SK-N-SH (cell line): ENCODE data around the gene DENND5B. TPM values are rescaled to one million over a fixed set of nuclear protein-coding genes. Genes with fewer than 3 reads are reported as not detected.

ENCODE experiments used
- CTCF ChIA-PET: fragments of 300-600, 350-600 bp; formaldehyde crosslinking; extraction: SDS; loops from one replicate; lab custom pipeline; 2021; lab: Yijun Ruan, JAX
- POLR2A ChIA-PET: fragments of 350-600 bp; sonication (Branson Sonifier 250); formaldehyde crosslinking; extraction: SDS; loops from one replicate; lab custom pipeline; 2020; ENCODE audit warnings: antibody characterized with exemption, inconsistent platforms; lab: Yijun Ruan, JAX
- DNase-seq: peaks from one replicate; pipeline ENCODE4 v3.0.0; 2012
- H2AFZ ChIP-seq: fragments of 200-600 bp; sonication (generic); 2 replicates; pipeline ENCODE4 v1.8.1; 2016; ENCODE audit warnings: antibody characterized with exemption, mild to moderate bottlenecking, low read depth
- H3F3A ChIP-seq: fragments of 200-600 bp; sonication (generic); replicated peaks from 2 replicates; pipeline ENCODE3; 2016; ENCODE audit warnings: antibody characterized with exemption, mild to moderate bottlenecking; ENCODE audit not compliant: insufficient read depth
- H3K27ac ChIP-seq, 2 experiments: fragments of 200-500 bp in 1 of 2; fragments of 200-600 bp in 1 of 2; sonication (Bioruptor generic) in 1 of 2; sonication (generic), shearing (Covaris generic) in 1 of 2; 2 replicates each; pipeline versions ENCODE4 v1.5.1 to v1.6.1; 2014 to 2016; ENCODE audit warnings: low read depth in 2 of 2, inconsistent platforms in 1 of 2, low read length in 1 of 2, mild to moderate bottlenecking in 1 of 2, mixed read lengths in 1 of 2
- H3K27me3 ChIP-seq: fragments of 200-600 bp; sonication (generic), shearing (Covaris generic); 2 replicates; pipeline ENCODE4 v1.6.1; 2016; ENCODE audit warnings: mixed run types; ENCODE audit not compliant: insufficient read depth
- H3K36me3 ChIP-seq, 2 experiments: fragments of 200-500 bp in 1 of 2; fragments of 200-600 bp in 1 of 2; sonication (Bioruptor generic) in 1 of 2; sonication (generic) in 1 of 2; replicated peaks in 1 of 2; 2 replicates each; pipeline versions ENCODE3 to v1.5.1; 2014 to 2016; ENCODE audit warnings: low read length in 1 of 2, mild to moderate bottlenecking in 1 of 2; ENCODE audit not compliant: insufficient read depth in 2 of 2, control insufficient read depth in 1 of 2
- H3K4me1 ChIP-seq, 2 experiments: fragments of 200-500 bp in 1 of 2; fragments of 200-600 bp in 1 of 2; sonication (Bioruptor generic) in 1 of 2; sonication (generic), shearing (Covaris generic) in 1 of 2; 2 replicates each; pipeline versions ENCODE4 v1.5.1 to v1.6.1; 2014 to 2016; ENCODE audit warnings: low read depth in 1 of 2, low read length in 1 of 2, mixed run types in 1 of 2; ENCODE audit not compliant: insufficient read depth in 2 of 2, control insufficient read depth in 1 of 2
- H3K4me2 ChIP-seq: fragments of 200-600 bp; sonication (generic), shearing (Covaris generic); 2 replicates; pipeline ENCODE4 v1.6.1; 2017; ENCODE audit warnings: mixed run types
- H3K4me3 ChIP-seq, 2 experiments: fragments of 200-500 bp in 1 of 2; fragments of 200-600 bp in 1 of 2; sonication (Bioruptor generic) in 1 of 2; sonication (generic), shearing (Covaris generic) in 1 of 2; 2 replicates each; pipeline versions ENCODE4 v1.5.1 to v1.8.1; 2014 to 2016; ENCODE audit warnings: low read depth in 2 of 2, inconsistent platforms in 1 of 2, low read length in 1 of 2, mild to moderate bottlenecking in 1 of 2, mixed read lengths in 1 of 2, moderate library complexity in 1 of 2
- H3K79me2 ChIP-seq: fragments of 200-600 bp; sonication (generic); 2 replicates; pipeline ENCODE4 v1.8.1; 2017; ENCODE audit warnings: mild to moderate bottlenecking; ENCODE audit not compliant: insufficient read depth
- H3K9ac ChIP-seq: fragments of 200-600 bp; sonication (generic); 2 replicates; pipeline ENCODE4 v1.6.1; 2017; ENCODE audit warnings: mixed run types
- H3K9me2 ChIP-seq: fragments of 200-600 bp; sonication (generic); 2 replicates; pipeline ENCODE4 v1.6.1; 2017; ENCODE audit warnings: mixed run types
- H3K9me3 ChIP-seq: fragments of 200-600 bp; sonication (generic); 2 replicates; pipeline ENCODE4 v1.6.1; 2017; ENCODE audit warnings: mixed run types, mild to moderate bottlenecking, moderate library complexity
- H4K20me1 ChIP-seq: fragments of 200-600 bp; sonication (generic); 2 replicates; pipeline ENCODE4 v1.6.1; 2017; ENCODE audit warnings: mild to moderate bottlenecking, mixed run types; ENCODE audit not compliant: insufficient read depth
- CTCF ChIP-seq: fragments of 200-600 bp; sonication (generic); IDR thresholded peaks from 2 replicates; pipeline ENCODE4 v1.6.1; 2017; ENCODE audit warnings: antibody characterized with exemption, mild to moderate bottlenecking, moderate library complexity
- ELF1 ChIP-seq: IDR thresholded peaks from 2 replicates; pipeline ENCODE4 v1.4.0; 2012
- EP300 ChIP-seq, 2 experiments: IDR thresholded peaks; 2 replicates each; pipeline versions ENCODE4 v1.4.0 to v1.6.1; 2012; ENCODE audit warnings: borderline replicate concordance in 1 of 2, low read depth in 1 of 2, low read length in 1 of 2
- FOXJ3 ChIP-seq: sonication (generic); formaldehyde crosslinking; IDR thresholded peaks from 2 replicates; pipeline ENCODE4 v1.5.1; 2020; ENCODE audit warnings: mild to moderate bottlenecking, missing genetic modification reagents
- GABPA ChIP-seq: IDR thresholded peaks from 2 replicates; pipeline ENCODE4 v1.4.0; 2012; ENCODE audit warnings: low read depth, mild to moderate bottlenecking
- GATA2 ChIP-seq: sonication (generic); formaldehyde crosslinking; IDR thresholded peaks from 2 replicates; pipeline ENCODE4 v1.5.0; 2020; ENCODE audit warnings: mild to moderate bottlenecking, missing genetic modification reagents
- MEF2A ChIP-seq: IDR thresholded peaks from 2 replicates; pipeline ENCODE4 v1.4.0; 2012; ENCODE audit warnings: low read depth, borderline replicate concordance
- RFX5 ChIP-seq: IDR thresholded peaks from 2 replicates; pipeline ENCODE4 v1.6.1; 2012; ENCODE audit warnings: mild to moderate bottlenecking, improper control_type of control experiment, low read length
- RXRA ChIP-seq: IDR thresholded peaks from 2 replicates; pipeline ENCODE4 v1.4.0; 2012; ENCODE audit warnings: low read depth, mild to moderate bottlenecking, borderline replicate concordance
- SIN3A ChIP-seq: IDR thresholded peaks from 2 replicates; pipeline ENCODE4 v1.6.1; 2012; ENCODE audit warnings: low read depth, mild to moderate bottlenecking, low read length, moderate library complexity, borderline replicate concordance
- SMC3 ChIP-seq: IDR thresholded peaks from 2 replicates; pipeline ENCODE4 v1.6.1; 2012; ENCODE audit warnings: low read depth, low read length, improper control_type of control experiment
- TAF1 ChIP-seq: IDR thresholded peaks from 2 replicates; pipeline ENCODE4 v1.6.1; 2012; ENCODE audit warnings: low read depth, mild to moderate bottlenecking, low read length, moderate library complexity, borderline replicate concordance
- USF1 ChIP-seq: IDR thresholded peaks from 2 replicates; pipeline ENCODE4 v1.4.0; 2012; ENCODE audit warnings: low read depth, borderline replicate concordance
- WGBS: methylation state at CpG from one replicate; pipeline ENCODE4 v1.1.6; 2017; ENCODE audit warnings: low lambda C conversion rate; 5-methylcytosine and 5-hydroxymethylcytosine counted together
- polyA plus RNA-seq, 3 experiments: library from polyadenylated mRNA; depleted of rRNA; stranded (reverse); fragments of >200 nt; gene quantifications; 2 replicates each; pipeline ENCODE4 v1.2.3, GENCODE V29; 2012
- TF ChIP-seq, protein P1 (sequence below): IDR thresholded peaks from 2 replicates; pipeline ENCODE4 v1.6.1; 2012; ENCODE audit warnings: mild to moderate bottlenecking, low read depth, low read length, moderate library complexity
- TF ChIP-seq, protein P2 (sequence below): fragments of 150-350 bp; IDR thresholded peaks from 2 replicates; pipeline ENCODE4 v1.6.1; 2017; ENCODE audit warnings: antibody characterized with exemption, low read length, low read depth, borderline replicate concordance

DENND5B gene
- polyA plus RNA-seq, 1 of the 3 experiments (the other 2 are of a cell fraction): 5.3 TPM

GRCh38 chr12:31440134-31440533 lies 150.8 kb downstream of the DENND5B start:
- 93% methylated on average over 4 of the region's 4 CpGs for WGBS
- no peak overlapping the region for H3K4me2 ChIP-seq
- no peaks in the 10 kb centered on the region for H3K27me3 ChIP-seq
- H3K4me3 ChIP-seq: no peak overlapping the region
- H4K20me1 ChIP-seq: no peaks in the 10 kb centered on the region
- TF ChIP-seq GATA2 (no peak), EP300 (IDR thresholded peaks at IDR 0.05; ENCODE audit: borderline replicate concordance in 1 of 2, low read depth in 1 of 2, low read length in 1 of 2) (no peak), RFX5 (no peak), TAF1 (no peak), RXRA (no peak), GABPA (no peak), SMC3 (no peak), FOXJ3 (CRISPR knock-in tag) (no peak), CTCF (no peak), ELF1 (no peak), MEF2A (no peak), SIN3A (no peak), USF1 (no peak)
- TF ChIP-seq, protein P1, sequence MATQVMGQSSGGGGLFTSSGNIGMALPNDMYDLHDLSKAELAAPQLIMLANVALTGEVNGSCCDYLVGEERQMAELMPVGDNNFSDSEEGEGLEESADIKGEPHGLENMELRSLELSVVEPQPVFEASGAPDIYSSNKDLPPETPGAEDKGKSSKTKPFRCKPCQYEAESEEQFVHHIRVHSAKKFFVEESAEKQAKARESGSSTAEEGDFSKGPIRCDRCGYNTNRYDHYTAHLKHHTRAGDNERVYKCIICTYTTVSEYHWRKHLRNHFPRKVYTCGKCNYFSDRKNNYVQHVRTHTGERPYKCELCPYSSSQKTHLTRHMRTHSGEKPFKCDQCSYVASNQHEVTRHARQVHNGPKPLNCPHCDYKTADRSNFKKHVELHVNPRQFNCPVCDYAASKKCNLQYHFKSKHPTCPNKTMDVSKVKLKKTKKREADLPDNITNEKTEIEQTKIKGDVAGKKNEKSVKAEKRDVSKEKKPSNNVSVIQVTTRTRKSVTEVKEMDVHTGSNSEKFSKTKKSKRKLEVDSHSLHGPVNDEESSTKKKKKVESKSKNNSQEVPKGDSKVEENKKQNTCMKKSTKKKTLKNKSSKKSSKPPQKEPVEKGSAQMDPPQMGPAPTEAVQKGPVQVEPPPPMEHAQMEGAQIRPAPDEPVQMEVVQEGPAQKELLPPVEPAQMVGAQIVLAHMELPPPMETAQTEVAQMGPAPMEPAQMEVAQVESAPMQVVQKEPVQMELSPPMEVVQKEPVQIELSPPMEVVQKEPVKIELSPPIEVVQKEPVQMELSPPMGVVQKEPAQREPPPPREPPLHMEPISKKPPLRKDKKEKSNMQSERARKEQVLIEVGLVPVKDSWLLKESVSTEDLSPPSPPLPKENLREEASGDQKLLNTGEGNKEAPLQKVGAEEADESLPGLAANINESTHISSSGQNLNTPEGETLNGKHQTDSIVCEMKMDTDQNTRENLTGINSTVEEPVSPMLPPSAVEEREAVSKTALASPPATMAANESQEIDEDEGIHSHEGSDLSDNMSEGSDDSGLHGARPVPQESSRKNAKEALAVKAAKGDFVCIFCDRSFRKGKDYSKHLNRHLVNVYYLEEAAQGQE: no peak
- TF ChIP-seq, protein P2, sequence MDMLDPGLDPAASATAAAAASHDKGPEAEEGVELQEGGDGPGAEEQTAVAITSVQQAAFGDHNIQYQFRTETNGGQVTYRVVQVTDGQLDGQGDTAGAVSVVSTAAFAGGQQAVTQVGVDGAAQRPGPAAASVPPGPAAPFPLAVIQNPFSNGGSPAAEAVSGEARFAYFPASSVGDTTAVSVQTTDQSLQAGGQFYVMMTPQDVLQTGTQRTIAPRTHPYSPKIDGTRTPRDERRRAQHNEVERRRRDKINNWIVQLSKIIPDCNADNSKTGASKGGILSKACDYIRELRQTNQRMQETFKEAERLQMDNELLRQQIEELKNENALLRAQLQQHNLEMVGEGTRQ: no peak
- TF ChIP-seq, all 33 proteins: peak for 0
- no peak overlapping the region for H3K27ac ChIP-seq
- ChIA-PET POLR2A (no interaction called here), CTCF (no interaction called here)
- DNase-seq: no peak
- H3K36me3 ChIP-seq: peaks cover 0 to 9% of the 10 kb centered on the region in 2 experiments
- H3K9me3 ChIP-seq: no peaks in the 10 kb centered on the region
- H2AFZ ChIP-seq: no peak overlapping the region
- no peaks in the 10 kb centered on the region for H3K9me2 ChIP-seq
- no peaks in the 10 kb centered on the region for H3K79me2 ChIP-seq
- no peaks in the 10 kb centered on the region for H3K4me1 ChIP-seq
- H3F3A ChIP-seq: no peaks in the 10 kb centered on the region
- H3K9ac ChIP-seq: no peak overlapping the region
